Uterus (tissue), 2 donors: ENCODE data around the gene TRIM65.

Experiments used
- CTCF ChIP-seq, 4 experiments: fragments of 200-600 bp in 2 of 4; fragments of 450-650 bp in 2 of 4; sonication (generic) in 2 of 4; IDR thresholded peaks; one replicate each; pipeline ENCODE4 v1.5.1; 2016 to 2019; ENCODE audit warnings: antibody characterized with exemption in 4 of 4, mild to moderate bottlenecking in 2 of 4, moderate library complexity in 1 of 4
- POLR2A ChIP-seq, 2 donors: fragments of 450-650 bp; IDR thresholded peaks; one replicate each; pipeline ENCODE4 v1.6.1; 2016; ENCODE audit warnings: antibody characterized with exemption in 2 of 2, mild to moderate bottlenecking in 1 of 2, moderate library complexity in 1 of 2

GRCh38 chr17:75933808-75934207 is 37.1 kb upstream of the TRIM65 start:
- no peak for TF ChIP-seq POLR2A (IDR thresholded peaks at IDR 0.05)
- TF ChIP-seq CTCF (IDR thresholded peaks at IDR 0.05): no peak
